ENCODE results near the gene ART4.
A peak's percentile ranks its signal among the peaks of the same experiment; 100 is the strongest.

Gene ART4, protein sequence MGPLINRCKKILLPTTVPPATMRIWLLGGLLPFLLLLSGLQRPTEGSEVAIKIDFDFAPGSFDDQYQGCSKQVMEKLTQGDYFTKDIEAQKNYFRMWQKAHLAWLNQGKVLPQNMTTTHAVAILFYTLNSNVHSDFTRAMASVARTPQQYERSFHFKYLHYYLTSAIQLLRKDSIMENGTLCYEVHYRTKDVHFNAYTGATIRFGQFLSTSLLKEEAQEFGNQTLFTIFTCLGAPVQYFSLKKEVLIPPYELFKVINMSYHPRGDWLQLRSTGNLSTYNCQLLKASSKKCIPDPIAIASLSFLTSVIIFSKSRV
- total RNA-seq: 0 reads per million in 2 experiments

DNA sequence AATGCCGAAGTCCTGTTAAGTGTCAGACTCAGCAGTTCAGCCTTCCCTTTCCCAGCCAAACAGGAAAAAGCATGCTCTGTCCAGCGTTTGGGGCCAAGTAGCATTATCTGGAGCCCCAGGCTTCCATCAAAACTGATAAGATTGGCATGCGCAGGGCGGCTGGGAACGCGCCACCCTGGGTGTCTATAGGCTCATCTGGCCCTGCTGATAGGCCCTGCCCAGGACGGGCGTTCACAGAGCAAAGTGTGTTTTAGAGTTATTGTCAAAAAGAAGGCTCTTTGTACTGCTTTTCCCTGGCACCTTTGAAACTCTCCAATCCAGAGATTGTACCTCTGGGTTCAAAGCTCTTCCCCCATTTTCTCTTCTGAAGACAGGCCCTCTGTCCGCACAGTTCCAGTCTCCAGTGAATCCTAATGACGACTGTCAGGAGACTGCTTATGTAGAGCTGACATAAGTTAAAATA is at the start of gene ART4:
Gene ART4, minus strand, starts transcription at position 102 of the 463 bp plus-strand sequence. CDS start 413 bp downstream, outside the sequence.
- DNase-seq (ENCODE audit: low read depth): no peak

DNA sequence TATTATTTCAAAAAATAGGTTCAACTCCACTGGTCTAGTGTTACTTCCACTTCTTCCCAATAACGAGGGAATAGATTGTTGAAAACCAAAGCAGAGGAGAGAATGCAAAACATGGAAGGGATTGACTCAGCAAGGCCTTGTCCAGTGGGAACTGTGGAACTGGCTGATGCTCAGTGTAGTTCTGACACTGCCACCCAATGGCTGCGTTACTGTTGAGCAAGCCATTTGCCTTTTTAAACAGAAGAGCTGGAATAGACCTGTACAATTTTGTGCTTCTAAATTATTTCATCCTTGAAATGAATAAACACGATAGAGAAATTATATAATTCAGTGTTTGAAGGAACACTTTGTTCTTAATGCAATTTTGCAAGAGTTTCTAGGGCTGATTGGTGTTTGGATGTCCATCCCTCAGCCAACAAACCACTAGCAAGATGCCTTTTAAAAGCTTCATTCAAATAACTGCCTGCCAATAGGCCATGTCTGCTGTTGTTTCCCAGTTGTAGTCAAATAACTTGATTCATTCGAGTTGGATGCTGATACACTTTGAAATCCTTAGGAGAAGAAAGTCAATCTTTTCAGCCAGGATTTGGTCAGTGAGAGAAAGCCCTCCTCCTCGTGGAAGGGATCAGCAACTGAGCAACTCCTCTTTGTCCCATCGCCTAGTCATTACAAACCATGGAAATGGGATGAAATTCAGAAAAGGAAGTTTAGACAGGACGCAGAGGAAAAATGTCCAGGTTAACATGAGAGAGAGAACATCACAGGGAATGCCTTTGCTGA is 49.6 kb upstream of the ART4 start:
- no peak for DNase-seq (ENCODE audit: low read depth)

DNA sequence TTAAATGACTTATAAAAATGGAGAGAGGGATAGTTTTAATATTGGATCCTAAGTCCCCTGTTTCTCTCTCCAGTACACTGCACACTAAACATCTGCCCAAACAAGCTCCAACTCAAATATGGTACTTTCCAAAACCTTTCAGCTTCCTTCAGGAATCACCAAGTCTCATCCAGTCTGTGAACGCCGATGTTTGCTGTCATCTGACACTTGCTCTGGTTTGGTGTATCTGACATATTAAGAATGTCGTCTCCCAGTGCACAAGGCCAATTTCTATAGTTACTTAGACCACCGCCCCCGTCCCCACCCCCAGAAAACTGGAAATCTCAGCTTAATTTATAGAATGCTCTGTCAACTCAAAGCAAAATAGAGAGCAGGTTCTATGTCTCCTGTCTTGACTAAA is 47.4 kb upstream of the ART4 start:
- DNase-seq (ENCODE audit: low read depth): no peak

DNA sequence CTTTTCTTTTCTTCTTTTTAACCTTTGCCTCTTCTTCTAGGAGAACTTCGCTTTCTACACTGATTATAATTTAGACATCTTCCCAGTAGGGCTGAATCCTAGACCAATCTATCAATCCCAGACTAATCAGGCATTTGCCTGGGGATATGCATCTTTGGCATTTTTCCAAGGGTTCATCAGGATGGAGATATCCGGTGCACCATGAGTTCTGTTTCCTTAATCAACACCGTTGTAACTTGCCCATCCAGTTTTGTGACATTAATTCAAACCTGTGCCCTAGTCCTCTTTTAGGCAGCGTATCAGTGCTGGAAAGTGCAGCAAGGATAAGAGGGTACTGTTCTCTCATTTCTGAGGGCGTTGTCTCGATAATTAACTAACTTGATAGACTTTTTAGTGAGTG is 42.9 kb upstream of the ART4 start:
- DNase-seq (ENCODE audit: low read depth): no peak

DNA sequence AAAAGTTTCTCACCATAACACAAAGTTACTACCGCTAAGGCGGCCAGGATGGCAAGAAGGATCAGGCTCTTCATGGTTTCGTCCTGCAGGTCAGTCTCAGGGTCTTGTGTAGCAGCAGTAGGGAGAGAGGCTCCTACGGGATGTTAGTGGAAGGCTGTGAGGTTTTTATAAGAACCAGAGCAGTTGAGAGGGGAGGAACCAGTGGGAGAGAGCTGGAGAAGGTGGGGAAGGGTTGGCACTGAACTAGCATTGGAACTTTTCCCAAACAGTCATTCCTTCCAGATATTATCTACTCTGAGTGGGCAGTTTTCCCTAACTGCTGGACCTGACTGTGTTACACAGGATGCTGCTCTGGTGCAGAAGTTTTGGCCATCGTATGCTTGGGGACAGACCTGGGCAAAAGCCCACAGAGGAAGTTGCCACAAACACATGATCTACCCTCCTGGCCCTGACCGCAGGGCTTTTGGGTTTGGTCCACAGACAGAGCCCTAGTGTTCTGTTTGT is 42.4 kb upstream of the ART4 start, which contains the start of gene MGP:
Gene MGP, minus strand, starts transcription at position 137 of the 504 bp plus-strand sequence. Its CDS starts 63 bp downstream, at position 74.
- no peak for DNase-seq (ENCODE audit: low read depth)

DNA sequence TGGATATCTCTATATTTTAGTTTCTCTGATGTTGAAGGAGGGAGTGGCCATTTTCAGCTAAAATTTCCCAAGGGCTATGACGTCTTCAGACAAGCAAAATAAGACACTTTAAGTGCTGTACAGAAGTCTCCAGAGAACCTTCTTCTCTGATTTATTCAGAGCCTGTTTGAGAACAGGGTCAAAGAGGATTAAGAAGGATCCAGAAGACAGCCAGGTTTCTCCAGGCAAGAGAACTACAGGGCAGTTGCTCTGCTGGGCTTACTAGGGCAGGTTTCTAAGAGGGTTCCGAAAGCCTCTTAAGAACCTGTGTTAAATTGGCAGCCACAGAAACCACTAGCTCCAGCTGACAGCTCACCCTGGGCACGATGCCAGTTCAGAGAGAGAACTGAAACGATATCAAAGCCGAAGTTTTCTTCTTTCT is 41.1 kb upstream of the ART4 start:
- DNase-seq (ENCODE audit: low read depth): peak; percentile 77

DNA sequence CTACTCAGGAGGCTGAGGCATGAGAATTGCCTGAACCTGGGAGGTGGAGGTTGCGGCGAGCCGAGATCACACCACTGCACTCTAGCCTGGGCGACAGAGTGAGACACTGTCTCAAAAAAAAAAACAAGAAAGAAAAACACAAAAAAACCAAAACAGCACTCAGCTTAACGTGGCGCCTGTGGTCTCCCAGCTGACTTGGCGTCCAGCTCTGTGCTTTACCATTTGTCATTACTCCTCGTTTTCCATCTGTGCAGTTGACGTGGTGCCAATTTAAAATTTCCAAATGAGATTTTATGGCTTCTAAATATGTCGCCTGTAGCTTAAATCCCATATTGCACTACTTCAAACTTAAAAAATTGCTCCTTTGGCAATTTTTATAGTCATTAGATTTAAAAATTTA is 40.4 kb upstream of the ART4 start:
- DNase-seq (ENCODE audit: low read depth): no peak

DNA sequence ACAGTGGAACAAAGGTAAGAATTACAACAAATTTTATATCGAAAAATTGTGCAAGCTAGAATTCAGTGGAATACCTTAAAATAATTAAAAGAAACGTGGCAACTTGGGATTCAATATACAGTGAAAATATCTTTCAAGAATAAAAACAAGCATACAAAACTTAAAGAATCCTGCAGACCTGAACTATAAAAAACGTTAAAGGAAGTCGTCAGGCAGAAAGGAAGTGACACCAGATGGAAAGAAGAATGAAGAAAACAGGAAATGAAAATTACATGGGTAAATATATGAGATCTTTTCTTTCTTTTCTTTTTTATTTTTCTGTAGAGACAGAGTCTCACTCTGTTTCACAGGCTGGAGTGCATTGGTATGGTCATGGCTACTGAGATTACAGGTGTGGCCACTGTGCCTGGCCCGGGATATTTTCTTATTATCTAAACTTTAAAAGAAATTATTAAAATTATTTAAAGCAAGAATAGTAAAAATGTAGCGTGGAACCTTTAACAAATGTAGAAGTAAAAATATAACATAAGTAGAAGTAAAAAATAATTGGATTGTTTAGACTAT is 37.6 kb upstream of the ART4 start:
- no peak for DNase-seq (ENCODE audit: low read depth)

DNA sequence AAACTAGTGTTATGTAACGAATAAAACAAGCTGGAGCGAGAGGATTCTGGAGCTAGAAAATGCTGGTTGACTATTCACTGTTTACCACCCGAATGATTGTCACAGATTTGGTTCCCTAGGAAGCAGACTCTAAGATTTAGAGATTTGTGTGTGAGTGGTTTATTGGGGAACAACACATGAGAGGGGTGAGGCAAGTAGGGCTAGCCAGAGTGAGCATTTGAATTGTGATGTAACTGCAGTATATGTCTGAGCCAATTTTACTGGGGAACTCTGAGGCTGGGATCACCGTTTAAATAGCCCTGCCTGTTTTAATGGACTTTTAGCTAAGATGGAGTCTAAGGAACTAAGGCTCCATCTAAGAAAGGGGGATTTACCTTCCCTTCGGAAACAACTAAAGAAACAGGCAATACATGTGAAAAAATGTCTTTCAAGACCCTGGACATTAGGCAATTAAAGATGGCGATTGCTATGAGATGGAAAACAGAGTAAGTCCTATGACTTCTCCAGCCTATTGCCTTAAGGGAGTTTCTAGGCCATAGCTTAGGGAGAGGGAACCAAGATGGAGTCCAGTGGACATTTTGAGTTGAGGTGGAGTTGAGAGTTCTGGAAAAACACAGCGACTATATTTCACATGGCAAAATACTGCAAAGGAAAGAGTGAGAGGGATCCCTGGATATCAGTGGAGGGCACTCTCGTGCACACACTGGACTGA is 36.1 kb upstream of the ART4 start:
- DNase-seq (ENCODE audit: low read depth): no peak

DNA sequence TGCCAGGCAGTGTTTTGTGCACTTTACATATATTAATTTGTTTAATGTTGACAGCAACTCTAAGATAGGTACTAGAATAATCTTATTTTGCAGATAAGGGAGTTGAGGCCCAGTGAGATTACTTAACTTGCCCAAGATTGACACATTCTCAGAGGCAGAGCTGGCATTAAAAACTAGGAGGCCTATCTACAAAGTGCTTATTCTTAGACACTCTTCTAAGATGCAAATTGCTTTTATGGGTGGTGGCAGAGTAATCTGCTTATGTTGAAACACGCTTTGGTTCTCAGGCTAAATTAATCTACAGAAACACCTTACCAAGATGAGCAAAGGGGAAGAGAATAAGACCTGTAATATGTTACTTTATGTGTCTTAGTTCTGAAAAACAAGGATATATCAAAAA is 35.2 kb upstream of the ART4 start:
- DNase-seq (ENCODE audit: low read depth): no peak

DNA sequence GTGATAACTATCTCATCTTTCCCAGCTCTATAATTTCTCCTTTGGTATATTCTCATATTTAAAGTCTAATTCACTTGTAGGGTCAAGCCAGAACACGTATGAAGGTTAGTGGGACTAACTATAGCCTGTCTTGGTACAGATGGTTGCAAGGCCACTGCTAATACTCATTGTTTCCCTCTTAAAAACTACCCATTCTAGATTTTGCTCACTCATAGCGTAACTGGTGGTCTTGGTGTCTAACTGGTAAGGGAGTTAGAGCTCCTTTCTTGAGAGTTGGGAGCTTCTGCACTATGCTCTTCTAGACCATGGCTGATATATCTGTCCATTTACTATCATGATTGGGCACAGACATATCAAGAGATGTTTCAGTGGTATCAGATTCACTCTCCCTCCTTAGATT is 33.5 kb upstream of the ART4 start:
- DNase-seq (ENCODE audit: low read depth): no peak

DNA sequence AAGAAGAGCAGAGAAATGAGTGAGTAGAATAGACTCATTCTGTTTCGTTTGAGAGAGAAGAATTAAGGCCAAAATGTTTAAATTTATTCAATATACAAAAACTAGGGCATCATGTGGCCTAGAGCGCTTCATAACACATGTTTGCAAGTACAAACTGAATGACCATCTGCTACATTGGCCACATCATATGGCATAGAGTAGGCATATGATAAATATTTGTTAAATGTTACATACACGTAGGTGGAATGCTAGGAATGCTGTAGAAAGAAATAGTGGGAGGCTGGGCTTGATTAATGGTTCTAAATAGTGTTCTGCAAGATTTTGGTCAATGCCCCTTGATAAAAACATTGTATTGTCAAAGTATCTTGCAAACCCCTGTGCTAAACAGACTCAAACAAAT is 31.6 kb upstream of the ART4 start:
- no peak for DNase-seq (ENCODE audit: low read depth)

DNA sequence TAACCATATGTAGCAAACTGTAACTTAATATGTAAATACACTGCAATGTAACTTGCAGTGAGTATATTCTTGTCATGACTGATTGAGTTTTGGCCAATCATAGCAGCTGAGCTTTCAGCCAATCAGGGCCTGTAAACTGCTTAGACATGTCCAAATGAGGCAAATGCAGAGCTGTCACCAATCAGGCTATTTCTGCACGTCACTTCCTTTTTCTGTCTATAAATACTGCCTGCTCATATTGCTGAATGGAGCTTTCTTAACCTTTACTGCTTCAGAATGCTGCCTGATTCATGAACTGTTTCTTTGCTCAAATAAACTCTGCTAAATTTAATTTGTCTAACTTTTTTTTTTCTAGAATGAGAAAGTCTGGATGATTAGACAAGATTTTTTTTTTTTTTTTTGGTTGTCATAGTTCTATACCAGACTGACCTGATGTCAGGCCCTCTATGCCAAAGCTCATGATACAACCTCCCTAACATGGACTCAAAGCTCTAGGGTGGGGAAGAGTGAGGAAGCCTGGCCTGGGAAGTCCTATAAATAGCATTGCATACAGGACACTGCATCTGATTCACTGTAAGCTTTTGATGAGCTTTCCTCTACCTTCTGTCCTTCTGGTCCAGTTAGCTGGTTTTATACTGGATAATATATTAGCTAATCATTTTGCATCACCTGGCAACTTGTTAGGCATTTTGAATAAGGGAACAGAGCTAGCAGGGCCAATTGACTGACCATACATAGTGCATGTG is 30.3 kb upstream of the ART4 start:
- DNase-seq (ENCODE audit: low read depth): no peak

DNA sequence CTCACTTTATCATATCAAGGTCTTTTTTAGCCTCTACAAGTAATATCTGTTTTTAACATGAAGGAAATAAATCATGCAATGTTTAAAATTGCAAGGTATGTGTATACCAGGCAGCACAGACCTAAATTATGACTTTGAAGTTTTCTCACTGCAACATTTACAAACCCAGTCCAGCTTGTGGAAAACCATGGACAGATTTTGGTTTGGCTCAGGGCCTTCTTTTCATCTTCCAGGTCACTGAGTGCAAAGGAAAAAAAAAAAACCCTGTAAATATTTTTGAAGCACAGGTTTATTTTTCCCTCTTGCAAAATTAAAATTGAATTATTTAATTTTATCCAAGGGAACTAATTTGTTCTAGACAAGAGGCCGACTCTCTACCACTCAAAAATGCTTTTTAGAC is 28.6 kb upstream of the ART4 start:
- no peak for DNase-seq (ENCODE audit: low read depth)

DNA sequence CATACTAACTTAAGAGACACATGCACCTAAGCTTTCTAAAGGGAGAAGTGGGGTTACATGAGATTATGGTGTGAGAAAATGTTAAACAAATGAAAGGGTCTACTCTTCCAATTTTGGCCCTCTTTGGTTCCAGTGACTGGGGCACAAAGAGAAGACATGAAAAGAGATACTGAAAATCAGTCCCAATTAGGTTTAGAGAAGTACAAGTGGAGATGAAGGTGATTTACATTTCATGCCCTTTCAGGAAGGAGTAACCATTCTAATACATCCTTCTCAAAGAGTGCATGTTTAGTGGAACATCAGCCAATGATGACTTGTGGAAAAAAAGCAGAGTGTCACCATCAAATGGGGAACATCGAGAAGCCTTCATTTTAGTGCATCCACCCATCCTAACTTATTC is 27.9 kb upstream of the ART4 start:
- DNase-seq (ENCODE audit: low read depth): no peak

DNA sequence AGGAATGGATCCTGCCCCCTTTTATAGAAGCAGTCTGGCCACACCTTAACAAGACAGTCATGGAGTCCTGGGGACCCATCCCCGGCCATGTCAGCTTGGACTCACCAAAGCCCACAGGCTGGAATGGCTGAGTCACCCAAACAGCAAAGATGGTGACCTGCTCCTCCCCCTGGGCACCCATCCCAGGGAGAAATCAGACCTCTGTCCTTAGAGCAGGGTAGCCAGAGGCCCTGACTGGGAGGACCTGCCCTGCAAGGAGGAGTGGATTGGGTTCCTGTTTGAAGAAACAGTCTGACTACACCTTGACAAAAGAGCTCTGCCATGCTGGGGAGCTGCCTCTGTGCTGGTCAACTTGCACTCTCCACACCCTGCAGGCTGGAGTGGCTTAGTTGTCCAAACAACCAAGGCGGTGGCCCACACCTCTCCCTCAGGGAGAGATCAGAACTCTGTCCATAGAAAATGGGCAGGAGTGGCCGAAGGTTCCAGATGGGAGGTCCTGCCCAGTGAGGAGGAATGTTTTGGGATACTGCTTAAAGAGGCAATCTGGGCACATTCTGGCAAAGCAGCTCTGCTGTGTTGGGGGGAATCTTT is 25.7 kb upstream of the ART4 start:
- DNase-seq (ENCODE audit: low read depth): no peak

DNA sequence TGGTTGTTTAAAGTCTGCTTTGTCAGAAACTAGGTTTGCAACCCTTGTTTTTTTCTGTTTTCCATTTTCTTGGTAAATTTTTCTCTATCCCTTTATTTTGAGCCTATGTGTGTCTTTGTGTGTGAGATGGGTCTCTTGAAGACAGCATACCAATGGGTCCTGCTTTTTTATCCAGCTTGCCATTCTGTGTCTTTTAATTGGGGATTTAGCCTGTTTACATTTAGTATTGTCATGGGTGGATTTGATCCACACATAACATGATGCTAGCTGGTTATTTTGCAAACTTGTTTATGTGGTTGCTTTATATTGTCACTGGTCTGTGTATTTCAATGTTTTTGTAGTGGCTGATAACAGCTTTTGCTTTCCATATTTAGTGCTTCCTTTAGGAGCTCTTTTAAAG is 17.2 kb upstream of the ART4 start:
- DNase-seq (ENCODE audit: low read depth): no peak

DNA sequence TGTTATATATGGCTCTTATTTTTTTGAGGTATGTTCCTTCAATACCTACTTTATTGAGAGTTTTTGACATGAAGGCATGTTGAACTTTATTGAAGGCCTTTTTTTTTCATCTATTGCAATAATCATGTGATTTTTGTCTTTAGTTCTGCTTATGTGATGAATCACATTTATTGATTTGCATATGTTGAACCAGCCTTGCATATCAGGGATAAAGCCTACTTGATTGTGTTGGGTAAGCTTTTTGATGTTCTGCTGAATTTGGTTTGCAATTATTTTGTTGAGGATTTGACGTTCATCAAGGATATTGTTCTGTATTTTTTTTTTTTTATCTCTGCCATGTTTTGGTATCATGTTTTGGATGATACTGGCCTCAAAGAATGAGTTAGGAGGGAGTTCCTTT is 15.2 kb upstream of the ART4 start:
- no peak for DNase-seq (ENCODE audit: low read depth)

DNA sequence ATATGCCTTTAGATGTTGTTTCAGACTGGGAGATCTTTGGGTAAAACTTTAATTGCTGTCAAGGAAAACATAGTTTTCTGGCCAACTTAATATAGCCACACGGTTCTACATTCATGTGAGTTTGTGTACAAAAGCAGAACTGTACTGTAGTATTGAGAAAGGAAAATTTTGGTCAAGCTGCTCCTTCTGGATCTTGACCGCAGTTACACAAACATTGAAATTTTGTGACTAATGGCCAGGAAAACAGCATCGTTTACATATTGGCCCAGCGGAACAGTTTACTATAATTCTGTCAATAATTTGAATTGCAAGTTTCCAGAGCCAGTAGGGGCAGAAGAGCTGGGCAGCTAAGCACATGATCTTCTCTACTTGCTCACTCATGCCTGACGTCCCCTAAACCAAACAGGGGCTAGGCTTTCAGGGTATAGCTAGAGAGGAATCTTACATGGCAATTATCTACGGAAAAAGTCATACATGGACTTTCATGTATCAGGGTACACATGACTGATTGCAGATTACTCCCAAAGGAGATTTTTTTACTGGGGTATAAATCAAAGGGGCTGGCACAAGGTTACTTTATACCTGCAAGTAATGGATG is 11.4 kb upstream of the ART4 start:
- DNase-seq (ENCODE audit: low read depth): no peak

DNA sequence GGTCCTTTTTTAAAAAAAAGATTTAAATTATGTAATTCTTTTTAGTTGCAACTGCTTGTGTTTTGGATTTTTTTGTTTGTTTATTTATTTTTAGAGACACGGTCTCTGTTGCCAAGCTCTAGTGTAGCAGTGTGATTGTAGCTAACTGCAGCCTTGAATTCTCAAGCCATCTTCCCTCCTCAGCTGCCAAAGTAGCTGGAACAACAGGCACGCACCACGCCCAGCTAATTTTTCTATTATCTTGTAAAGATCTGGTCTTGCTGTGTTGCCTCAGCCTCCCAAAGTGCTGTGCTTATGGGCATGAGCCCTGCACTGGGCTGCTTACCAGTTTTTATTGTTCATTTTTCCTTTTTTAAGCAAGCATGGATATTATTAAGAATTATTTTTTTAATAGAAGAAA is 10.6 kb upstream of the ART4 start:
- no peak for DNase-seq (ENCODE audit: low read depth)

DNA sequence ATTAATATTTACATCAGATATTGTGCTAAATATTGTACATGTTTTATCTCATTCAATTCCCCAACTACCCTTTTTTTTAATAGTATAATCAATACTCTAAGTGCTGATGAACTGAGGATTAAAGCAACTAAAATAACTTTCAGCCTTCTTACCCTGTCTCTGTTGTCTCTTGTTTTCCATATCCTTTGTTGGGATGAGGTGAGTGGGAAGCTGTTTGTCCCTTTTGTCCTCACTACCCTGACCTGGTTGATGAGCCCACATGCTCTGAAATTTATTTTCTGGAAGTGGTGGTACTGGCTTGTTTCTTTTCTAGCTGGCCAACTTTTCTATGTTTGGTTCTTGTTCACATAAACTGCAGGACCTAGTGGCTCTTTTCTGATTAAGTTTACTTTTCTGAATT is 9.6 kb upstream of the ART4 start:
- DNase-seq (ENCODE audit: low read depth): no peak
